Measurements from ENCODE around the gene ADISSP.
"Not testable (repeated sequence)": the region's sequence is repeated elsewhere in the genome, so short reads cannot be mapped to it uniquely, and the experiment has no call there.

Gene ADISSP

DNA sequence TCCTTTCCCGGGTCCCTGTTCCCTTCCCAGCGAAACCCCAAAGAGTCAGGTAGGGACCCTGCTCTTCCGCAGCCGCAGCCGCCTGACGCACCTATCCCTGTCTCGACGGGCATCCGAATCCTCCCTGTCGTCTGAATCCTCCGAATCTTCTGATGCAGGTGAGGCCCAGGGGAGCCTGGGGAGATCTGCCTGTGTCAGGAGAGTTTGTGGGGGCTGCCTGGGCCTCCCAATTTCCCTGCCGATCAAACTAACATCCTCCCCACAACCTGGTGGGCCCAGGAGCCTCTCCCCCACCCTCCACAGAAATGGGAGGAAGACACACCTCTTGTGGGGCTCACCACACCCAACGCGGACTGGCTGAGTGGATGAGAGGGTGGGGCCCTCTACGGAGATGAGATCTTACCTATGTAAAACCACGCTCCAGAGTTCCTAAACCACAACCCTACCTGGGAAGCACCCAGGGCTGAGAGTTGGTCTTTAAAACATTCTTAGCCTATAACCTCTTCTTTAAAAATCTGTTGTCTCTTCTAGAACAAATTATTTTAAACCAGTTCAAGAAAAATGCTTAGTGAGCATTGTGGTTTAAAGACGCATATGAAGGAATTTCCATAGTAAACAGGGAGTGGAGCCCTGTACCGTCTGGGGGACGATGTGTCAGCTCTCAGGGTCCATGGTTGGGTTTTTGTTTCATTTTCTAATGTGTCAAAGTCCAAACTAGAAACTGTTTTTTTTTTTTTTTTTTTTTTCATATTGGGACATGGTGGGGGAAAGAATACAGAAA lies 30.2 kb upstream of the ADISSP start:
- no peak for DNase-seq

DNA sequence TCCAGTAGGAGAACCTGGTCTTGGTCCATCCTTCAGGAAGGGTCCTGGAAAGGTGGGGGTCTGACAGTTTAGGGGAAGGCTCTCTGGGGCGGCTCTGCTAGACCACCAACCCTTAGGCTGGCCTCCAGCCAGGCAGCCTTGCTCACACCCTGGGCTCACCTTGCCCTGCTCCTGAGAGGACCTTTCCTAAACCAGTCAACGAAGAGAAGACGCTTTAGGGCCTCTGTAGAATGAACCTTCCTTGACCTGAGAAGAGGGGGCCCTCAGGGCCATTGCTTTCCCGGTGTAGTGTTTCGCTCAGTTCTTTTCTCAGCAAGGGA lies 29.6 kb upstream of the ADISSP start:
- DNase-seq: no peak

DNA sequence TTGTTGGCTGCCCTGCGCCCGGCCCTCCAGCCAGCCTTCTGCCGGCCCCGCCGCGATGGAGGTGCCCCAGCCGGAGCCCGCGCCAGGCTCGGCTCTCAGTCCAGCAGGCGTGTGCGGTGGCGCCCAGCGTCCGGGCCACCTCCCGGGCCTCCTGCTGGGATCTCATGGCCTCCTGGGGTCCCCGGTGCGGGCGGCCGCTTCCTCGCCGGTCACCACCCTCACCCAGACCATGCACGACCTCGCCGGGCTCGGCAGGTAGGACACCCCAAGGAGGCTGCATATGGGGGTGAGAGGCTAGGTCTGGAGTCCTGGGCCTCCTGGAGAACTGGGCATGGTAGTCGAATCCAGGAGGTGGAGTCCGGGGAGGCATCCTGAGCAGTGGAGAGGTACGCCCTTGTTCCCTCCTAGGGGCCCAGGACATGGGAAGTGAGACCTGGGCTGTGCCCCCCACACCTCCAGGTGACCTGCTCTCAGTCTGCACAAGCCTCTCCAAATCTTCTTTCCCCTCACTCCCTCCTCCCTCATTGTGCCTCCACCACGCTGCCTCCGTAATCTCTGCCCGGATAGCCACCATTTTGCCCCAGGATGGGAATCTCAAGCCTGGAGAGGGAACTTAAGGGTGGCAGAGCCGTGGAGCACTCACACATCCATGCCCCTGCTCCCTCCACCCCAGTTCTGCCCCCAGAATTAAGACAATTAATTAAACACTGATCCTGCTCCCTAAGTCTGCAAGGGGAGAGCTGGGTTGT lies 29.1 kb upstream of the ADISSP start:
- no peak for DNase-seq

DNA sequence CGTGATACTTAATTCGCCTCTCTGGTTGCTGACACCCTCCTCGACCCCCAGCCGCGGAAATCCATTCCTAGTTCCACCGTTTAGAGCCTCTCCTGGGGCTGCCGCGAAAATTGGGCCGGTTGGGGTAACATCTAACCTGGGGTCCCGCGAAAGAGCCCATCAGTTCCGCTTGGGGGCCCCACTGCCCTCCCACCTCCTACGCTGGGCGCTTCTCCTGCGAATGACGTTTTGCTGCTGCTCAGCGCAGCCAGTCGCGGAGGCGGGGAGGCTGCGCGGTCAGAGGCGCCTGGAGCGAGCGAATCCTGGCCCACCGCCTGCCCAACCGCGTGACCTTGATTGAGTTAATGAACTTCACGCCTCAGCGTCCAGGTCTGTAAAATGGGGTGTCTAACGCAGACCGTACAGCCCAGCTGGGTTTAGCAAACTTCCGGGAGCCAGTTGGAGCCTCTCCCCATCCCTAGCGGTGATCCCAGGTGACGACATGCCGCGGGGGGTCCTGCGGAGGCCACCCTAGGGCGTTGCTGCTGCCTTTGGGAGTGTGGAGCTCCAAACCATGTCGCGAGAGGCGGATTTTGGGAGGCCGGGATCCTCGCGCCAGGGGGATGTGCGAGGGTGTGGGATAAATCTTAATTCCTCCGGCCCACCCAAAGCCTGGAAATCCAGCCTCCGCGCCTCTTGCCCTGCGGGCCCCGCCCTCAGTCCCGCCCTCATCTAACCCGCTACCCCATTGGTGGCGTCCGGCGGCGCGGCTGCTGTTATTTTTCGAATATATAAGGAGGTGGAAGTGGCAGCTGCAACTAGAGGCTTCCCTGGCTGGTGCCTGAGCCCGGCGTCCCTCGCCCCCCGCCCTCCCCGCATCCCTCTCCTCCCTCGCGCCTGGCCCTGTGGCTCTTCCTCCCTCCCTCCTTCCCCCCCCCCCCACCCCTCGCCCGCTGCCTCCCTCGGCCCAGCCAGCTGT lies 28.2 kb upstream of the ADISSP start, which contains the start of gene CDC25B:
CDC25B (plus strand) TSS at position 800 of the 958 bp plus-strand sequence. CDS start 222 bp downstream, outside the sequence.
- peak; percentile 67 for DNase-seq

DNA sequence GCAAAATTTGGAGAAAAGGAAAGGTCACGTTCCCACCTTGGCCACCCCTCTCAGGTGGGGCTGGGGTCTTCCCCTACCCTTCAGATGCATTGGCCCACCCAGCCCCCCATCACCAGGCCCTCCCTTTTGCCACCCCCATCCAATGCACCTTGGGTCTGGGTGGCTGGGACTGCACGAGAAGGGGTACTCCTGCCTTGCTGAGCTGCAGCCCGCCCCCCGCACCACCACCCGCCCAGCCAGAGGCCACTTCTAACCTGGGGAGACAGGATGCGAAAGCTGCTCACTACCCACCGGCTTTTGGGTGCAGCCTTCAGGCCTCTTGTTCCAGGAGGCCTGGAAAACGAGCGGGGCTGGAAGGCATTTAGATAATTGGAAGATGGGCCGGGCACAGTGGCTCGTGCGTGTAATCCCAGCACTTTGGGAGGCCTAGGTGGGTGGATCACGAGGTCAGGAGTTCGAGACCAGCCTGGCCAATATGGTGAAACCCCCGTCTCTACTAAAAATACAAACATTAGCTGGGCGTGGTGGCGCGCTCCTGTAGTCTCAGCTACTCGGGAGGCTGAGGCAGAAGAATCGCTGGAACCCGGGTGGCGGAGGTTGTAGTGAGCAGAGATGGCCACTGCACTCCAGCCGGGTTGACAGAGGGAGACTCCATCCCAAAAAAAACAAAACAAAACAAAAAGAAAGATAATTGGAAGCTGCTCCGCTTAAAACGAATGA lies 27.3 kb upstream of the ADISSP start:
- no peak for DNase-seq

DNA sequence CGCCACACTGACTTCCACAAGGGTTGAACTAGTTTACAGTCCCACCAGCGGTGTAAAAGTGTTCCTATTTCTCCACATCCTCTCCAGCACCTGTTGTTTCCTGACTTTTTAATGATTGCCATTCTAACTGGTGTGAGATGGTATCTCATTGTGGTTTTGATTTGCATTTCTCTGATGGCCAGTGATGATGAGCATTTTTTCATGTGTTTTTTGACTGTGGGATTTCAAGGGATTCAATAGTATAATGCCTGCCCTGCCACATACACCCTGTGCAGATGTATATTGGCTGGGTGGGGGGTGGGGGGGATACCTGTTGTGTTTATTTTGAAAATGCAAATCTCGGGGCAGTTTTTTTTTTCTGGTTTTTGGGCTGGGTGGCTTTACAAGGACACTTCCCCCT lies 26.6 kb upstream of the ADISSP start:
- DNase-seq: not testable (repeated sequence)

DNA sequence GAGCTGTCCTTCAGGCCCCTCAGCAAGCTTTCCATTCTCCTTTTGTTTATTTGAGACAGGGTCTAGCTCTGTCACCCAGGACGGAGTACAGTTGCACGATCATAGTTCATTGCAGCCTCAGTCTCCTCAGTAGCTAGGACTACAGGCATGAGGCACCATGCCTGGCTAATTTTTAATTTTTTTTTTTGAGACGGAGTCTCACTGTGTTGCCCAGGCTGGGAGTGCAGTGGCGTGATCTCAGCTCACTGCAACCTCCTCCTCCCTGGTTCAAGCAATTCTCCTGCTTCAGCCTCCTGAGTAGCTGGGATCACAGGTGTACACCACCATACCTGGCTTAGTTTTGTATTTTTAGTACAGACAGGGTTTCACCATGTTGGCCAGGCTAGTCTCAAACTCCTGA lies 21.6 kb upstream of the ADISSP start:
- not testable (repeated sequence) for DNase-seq

DNA sequence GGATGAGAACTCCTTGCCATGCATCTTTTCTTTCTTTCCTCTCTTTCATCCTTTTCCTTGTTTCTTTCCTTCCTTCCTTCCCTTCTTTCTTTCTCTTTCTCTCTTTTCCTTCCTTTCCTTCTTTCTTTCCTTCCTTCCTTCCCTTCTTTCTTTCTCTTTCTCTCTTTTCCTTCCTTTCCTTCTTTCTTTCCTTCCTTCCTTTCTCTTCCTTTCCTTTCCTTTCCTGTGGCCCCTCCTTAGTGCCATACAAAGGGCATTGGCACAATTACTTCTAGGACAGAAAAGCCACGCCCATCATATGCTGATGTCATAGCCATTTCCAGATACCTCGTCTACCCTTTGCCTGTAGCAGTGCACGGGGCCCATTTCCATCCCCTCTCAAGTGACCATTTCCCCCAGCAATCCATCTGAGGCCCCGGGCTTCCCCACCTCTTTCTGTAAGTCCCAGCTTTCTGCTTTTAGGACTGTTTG lies 21.2 kb upstream of the ADISSP start:
- DNase-seq: no peak

DNA sequence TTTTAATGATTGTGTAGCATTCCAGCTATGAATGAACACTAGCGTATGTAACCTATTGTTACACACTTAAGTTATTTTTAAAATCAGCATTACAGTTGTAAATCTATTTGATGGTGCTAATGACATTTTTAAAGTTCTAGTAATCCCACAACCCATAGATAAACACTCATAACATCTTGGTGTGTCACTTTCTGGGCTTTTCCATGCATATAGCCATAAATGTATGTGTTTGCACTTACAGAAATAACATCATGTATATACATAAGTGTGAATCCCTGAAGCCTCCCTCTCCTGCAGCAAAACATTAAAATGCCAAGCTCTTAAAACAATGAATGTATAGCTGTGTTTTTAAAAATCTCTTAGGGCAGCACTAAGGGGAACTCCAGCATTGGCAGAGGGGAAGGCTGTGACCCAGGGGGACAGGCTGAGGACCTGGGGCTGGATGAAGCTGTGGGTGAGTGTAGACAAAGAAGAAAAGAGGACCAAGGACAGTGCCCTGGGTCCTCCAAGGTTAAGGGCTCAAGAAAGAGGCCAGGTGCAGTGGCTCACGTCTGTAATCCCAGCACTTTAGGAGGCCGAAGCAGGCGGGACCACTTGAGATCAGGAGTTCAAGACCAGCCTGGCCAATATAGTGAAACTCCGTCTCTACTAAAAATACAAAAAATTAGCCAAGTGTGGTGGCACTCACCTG lies 19.9 kb upstream of the ADISSP start:
- no peak for DNase-seq

DNA sequence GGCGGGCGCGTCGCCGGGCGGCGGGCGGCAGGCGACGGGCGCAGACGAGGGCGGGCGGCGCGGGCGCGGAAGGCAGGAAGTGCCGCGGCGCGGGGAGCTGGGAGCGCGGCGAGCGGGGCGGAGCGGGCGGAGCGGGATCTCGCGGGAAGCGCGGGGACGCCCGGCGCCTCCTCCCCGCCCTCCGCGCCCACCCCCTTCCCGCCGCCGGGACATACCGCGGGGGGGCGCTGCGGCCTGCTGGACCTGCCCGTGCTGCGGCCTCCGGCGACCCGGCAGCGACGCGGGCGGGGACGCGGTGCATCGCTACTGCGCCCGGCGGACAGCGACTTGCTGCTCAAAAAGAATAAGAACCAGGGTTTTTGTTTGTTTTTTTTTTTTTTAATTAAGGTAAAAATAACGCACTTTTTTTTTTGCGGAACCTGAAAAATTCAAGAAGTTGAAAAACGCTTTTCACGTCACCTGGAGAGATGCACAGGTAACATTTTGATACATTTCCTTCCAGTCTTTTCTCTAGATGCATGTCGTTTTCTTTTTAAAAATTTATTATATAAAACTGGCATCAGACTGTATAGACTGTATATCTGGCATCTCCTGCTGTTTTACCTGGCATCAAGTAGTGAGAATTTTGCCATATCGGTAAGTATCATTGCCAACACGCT lies 19.2 kb upstream of the ADISSP start, which contains the start of gene CENPB:
CENPB (minus strand) TSS at position 76 of the 659 bp plus-strand sequence. CDS start 257 bp downstream, outside the sequence.
- no peak for DNase-seq

DNA sequence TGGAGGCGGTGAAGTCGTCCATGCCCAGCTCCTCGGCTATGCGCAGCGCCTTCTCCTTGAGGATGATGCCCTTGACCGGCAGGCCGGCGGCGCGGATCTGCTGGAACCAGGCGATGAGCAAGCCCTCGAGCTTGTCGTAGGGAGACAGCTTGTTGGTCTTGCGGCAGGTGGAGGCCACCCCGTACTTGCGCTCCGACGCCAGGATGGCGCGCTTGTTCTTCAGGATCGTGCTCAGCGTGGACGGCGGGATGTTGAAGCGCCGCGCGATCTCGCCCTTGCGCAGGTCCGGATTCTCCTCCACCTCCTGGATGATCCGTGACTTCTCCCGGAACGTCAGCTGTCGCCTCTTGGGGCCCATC lies 18.6 kb upstream of the ADISSP start:
- DNase-seq: no peak

DNA sequence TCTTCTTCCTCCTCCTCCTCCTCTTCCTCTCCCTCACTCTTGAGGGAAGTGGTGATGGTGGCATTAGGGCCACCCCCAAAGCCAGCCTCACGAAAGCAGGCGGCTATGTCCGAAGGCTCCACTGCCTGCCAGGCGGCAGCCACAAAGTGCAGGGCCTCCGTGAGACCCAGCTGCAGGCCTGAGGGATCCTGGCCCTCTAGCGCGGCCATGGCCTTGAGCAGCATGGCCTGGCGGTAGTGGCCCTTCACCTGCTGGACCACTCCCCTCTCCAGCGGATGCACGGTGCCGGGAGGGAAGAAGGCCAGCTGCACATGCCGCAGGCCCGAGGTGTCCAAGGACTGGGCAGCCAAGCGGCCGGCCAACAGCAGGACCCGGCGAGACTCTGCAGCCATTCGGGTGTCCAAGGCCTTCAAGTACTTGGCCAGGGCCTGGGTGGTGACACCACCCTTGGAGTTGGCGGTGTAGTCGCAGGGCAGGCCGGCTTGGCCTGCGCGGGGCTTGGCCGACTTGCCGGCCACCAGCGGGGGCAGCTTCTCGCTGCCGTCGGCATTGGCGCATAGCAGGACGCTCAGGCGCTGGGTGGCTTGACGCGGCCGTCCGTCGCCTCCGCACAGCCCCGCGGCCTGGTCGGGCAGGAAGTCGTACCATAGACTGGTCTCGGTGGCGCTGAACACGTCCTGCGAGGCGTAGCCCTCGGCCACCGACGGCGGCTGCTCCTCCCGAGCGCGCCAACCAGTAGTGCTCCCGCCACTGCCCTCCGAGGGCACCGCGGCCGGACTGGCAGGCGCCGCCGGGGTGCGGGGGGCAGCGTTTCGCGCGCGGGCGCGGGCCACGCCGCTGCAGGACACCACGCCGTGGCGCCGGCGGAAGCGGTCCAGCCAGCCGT lies 17.9 kb upstream of the ADISSP start:
- DNase-seq: no peak

DNA sequence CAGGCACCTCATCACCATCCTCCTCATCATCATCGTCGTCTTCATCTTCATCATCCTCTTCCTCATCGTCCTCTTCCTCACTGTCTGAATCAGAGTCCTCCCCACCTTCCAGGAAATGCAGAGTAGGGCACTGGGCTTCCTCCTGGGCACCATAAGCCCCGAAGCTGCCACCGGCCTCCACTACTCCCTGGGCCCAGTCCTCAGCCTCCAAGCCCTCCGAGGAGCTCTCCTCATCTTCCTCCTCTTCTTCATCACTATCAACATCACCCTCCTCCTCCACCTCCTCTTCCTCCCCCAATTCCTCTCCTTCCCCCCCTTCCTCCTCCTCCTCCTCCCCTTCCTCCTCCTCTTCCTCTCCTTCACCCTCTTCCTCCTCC lies 17.3 kb upstream of the ADISSP start:
- no peak for DNase-seq

DNA sequence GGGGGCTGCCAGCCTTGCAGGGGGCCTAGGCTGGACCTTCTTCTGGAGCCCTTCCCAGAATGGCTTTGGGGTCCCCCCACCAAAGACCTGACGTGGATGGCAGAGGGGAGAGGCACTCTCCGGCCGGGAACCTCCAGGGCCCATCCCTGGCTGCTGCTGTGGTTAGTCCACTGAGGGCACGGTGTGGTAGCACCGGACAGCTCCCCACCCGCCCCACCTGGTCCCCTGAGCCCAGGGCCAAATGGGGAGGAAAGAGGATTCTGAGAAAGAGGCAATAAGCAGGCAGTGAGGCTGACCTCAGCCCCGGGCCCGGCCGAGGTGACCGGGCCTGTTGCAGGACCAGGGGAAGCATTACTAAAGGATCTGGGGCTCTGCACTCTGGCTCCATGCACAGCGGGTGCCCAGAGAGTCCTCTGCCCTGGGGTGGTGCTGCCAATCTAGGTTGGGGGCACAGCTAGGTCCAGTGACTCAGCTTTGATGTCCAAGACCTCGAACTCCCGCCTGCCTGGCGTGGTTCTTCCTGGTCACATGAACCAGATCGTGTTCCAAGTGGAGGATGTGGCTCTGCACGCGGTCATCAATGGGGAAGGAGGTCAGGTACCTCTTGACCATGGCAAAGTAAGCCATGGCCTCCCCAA lies 16.8 kb upstream of the ADISSP start:
- DNase-seq: no peak

DNA sequence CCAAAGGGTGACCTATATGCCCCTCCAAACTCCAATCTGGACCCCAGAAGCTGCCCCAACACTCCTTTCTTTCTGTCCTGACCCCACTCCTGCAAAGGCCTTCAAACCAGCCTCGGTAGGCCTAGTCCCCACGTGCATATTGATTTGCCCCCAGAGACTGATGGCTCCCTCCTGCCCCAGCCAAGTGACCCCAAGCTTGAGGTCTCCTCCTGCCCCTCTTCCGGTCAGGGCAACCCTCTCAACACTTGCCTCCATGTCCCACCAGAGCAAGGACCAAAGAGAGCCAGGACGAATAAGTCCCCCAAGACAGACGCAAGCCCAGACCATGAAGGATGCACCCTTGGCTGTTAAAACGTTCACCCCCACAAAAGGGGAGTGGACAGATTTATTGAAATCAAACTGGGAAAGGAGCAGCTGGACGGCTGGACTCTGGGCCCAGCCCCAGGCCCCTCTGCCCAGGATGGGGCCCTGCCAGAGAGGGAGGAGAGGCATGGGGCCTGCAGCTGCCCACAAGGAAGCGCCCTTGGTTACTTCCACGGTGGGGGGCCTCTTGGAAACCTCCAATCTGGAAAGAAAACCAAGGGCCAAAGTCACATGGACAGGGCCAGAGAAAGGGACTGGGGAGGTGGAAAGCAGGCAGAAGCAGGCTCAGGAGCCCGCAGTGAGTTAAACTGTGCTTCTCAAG lies 16.1 kb upstream of the ADISSP start:
- no peak for DNase-seq

DNA sequence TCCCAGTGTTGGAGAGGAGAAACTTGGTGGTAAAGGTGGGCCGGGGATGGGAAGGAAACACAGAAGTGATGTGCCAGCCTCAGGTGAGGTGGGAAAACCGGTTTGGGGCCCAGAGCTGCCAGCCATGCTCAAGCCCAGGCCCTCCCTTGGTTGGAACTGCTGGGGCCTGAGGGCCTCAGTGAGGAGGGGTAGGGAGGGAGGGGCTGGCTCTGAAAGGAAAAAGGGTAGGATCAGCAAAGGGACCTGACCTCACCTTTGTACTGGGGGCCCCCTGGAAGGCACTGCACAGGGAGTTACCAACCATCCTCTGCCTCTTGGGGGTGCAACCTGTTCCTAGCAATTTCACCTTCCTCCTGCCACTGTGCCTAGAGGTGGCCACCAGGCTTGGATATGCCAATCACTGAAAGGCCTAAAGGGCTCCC lies 15.5 kb upstream of the ADISSP start:
- DNase-seq: no peak

DNA sequence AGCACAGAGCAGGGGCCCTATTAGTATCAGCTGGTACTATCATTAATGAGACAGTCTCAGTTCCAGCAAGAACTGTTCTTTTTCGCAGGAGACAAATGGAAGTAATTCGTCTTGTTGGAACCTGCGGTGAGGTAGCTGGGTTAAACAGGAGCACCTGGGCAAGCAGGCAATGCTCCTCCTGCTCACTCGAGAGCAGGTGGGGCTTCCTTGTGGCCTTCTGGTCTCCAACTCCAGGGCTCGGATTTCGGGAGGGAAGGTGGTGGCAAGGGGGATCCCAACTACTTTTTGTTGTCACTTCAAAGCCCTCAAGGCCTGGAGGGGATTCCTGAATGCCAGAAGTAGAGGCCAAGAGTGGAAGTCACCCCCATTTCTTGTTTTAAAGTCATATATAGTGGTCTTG lies 15.0 kb upstream of the ADISSP start:
- no peak for DNase-seq

DNA sequence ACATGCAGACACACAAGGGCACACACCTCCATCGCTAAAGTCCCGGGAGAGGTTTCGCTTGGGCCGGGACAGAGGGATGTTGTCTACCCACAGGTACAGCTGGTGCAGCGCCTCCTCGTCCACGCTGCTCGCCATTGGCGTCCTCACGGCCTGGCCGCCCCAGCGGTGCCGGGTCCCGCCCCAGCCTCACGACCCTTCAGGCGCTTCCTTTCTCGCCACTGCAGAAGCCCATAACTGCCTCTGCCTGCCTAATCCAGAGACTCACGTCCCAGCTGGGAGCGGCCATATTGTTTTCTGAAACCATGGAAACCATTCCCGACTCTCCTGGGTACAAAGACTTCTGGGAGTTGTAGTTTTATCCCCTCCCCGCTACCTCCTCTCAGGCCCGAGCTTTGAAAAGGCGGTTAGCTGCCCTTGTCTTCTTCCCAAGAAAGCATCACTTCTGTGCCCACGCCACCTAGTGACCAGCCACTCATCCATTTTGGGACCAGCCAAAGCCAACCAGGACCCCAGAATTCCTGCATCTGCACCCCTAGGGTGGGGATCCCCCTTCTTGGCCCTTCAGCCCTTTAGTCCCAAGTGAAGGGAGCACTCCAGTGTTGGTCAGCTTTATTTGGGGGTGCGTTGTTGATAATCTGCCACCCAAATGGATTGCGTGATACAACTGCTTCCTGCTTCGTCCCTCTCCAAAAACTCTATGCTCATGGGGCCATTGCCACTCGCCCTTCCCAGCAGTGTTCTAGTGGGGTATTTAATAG lies 13.8 kb upstream of the ADISSP start, which contains the start of gene SPEF1:
SPEF1 (minus strand) TSS at position 296 of the 758 bp plus-strand sequence; CDS start at position 135, 161 bp downstream.
- peak; percentile 82 for DNase-seq
